ENCODE results near the gene SAMM50. TPM values are rescaled to one million over a fixed set of nuclear protein-coding genes. Genes with fewer than 3 reads are reported as not detected.

The SAMM50 gene
- total RNA-seq, 5 donors from 2014 or later (not counting 1 experiment from before 2014, with no cell fraction given), result 27.1 to 40.4 (median 33.2) TPM

- WGBS (ENCODE audit: insufficient coverage), result 59% methylated on average over 3 of the region's 6 CpGs
- H3K9me3 Mint-ChIP-seq, result no peaks in the 10 kb centered on the region
- DNase-seq, result no peak
Observed at GRCh38 chr22:43925433-43926348, 29.6 kb upstream of the SAMM50 start.

DNA sequence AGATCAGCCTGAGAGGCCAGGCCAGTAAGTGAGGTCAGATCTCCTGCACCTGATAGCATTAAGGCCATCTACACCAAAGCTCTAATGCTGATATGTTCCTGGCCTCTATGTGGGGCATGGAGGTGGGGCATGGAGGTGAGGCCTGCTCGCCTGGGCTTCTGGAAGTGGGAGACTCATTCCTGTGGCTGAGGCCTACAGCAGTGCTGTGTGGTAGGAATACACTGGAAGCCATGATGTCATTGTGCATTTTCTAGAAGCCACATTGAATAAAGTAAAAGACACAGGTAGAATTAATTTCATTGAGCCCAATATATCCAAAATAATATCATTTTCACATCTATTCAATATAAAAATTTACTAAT, 28.9 kb upstream of the SAMM50 start:
- Histone ChIP-seq H3K27ac (ENCODE audit: low read length) (no peak overlapping the region), H3K4me3 (ENCODE audit: control insufficient read depth in 1 of 2, extremely low read depth in 1 of 2, low read length in 1 of 2) (no peak overlapping the region), H3K36me3 (ENCODE audit: control insufficient read depth in 2 of 2, extremely low read depth in 1 of 2, insufficient read depth in 1 of 2, low read length in 1 of 2) (no peaks in the 10 kb centered on the region), H3K27me3 (replicated peaks in 1 of 2; ENCODE audit: control insufficient read depth in 2 of 2, extremely low read depth in 1 of 2, insufficient read depth in 2 of 2, low read length in 1 of 2) (peaks cover 7 to 64% of the 10 kb centered on the region in 2 experiments), H3K4me1 (ENCODE audit: control insufficient read depth in 1 of 2, extremely low read depth in 1 of 2, insufficient read depth in 2 of 2, low read length in 2 of 2) (peaks cover 0 to 16% of the 10 kb centered on the region in 2 experiments), H3K9me3 (no peaks in the 10 kb centered on the region)
- ATAC-seq (replicated peaks in 1 of 4) (no peak), DNase-seq (no peak)
- Mint-ChIP-seq H3K27me3 (peaks cover 4 to 15% of the 10 kb centered on the region in 2 donors), H3K36me3 (no peaks in the 10 kb centered on the region), H3K4me3 (no peak overlapping the region), H3K4me1 (peaks cover 7 to 8% (median 7%) of the 10 kb centered on the region in 3 donors), H3K9me3 (no peaks in the 10 kb centered on the region), H3K27ac (no peak overlapping the region)
- CTCF ChIA-PET, result no interaction called here
- POLR2A ChIA-PET, result no interaction called here
- no CpG with 5 or more reads among the region's 1 CpG for WGBS (ENCODE audit: insufficient coverage)

More at GRCh38 chr22:43925433-43926348, 29.6 kb upstream of the SAMM50 start:
- ChIA-PET POLR2A (no interaction called here), CTCF (no interaction called here)
- Mint-ChIP-seq H3K36me3 (no peaks in the 10 kb centered on the region), H3K27me3 (peaks cover 7 to 18% of the 10 kb centered on the region in 2 donors), H3K4me3 (peak overlapping the region in 2 of 3 donors; percentile 66 to 80), H3K27ac (no peak overlapping the region), H3K4me1 (peaks cover 7 to 8% (median 7%) of the 10 kb centered on the region in 3 donors)
- Histone ChIP-seq H3K27ac (ENCODE audit: low read length) (no peak overlapping the region), H3K27me3 (replicated peaks in 1 of 2; ENCODE audit: control insufficient read depth in 2 of 2, extremely low read depth in 1 of 2, insufficient read depth in 2 of 2, low read length in 1 of 2) (peaks cover 7 to 66% of the 10 kb centered on the region in 2 experiments), H3K36me3 (ENCODE audit: control insufficient read depth in 2 of 2, extremely low read depth in 1 of 2, insufficient read depth in 1 of 2, low read length in 1 of 2) (no peaks in the 10 kb centered on the region), H3K4me3 (ENCODE audit: control insufficient read depth in 1 of 2, extremely low read depth in 1 of 2, low read length in 1 of 2) (no peak overlapping the region), H3K9me3 (no peaks in the 10 kb centered on the region), H3K4me1 (ENCODE audit: control insufficient read depth in 1 of 2, extremely low read depth in 1 of 2, insufficient read depth in 2 of 2, low read length in 2 of 2) (peaks cover 0 to 16% of the 10 kb centered on the region in 2 experiments)
- no peak for ATAC-seq (replicated peaks in 1 of 4)

DNA sequence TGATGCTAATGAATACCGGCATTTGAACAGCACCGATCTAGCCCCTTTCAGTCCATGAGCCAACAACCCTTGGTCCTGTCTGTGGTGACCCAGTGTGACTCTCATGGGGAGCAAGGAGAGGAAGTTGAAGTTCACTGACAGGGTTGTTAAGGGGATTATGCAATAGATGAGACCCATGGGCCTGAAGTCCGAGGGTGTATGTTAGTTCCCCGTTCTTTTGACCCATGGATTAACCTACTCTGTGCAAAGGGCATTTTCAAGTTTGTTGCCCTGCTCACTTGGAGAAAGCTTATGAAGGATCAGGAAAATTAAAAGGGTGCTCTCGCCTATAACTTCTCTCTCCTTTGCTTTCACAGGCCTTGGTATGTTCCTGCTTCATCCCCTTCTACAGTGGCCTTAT, 26.8 kb upstream of the SAMM50 start:
- H3K4me1 ChIP-seq (ENCODE audit: control insufficient read depth in 1 of 2, extremely low read depth in 1 of 2, insufficient read depth in 2 of 2, low read length in 2 of 2), result peaks cover 0 to 9% of the 10 kb centered on the region in 2 experiments
- no peak overlapping the region for H3K27ac Mint-ChIP-seq
- H3K9me3 ChIP-seq, result no peaks in the 10 kb centered on the region
- DNase-seq (no peak), ATAC-seq (replicated peaks in 1 of 4) (no peak)
- peaks cover 0 to 4% (median 2%) of the 10 kb centered on the region in 3 donors for H3K4me1 Mint-ChIP-seq
- no peak overlapping the region for H3K27ac ChIP-seq (ENCODE audit: low read length)
- no peak overlapping the region for H3K4me3 Mint-ChIP-seq
- 78% methylated on average over 3 of the region's 5 CpGs for WGBS (ENCODE audit: insufficient coverage)
- ChIA-PET POLR2A (no interaction called here), CTCF (no interaction called here)
- no peaks in the 10 kb centered on the region for H3K36me3 ChIP-seq (ENCODE audit: control insufficient read depth in 2 of 2, extremely low read depth in 1 of 2, insufficient read depth in 1 of 2, low read length in 1 of 2)
- H3K9me3 Mint-ChIP-seq, result no peaks in the 10 kb centered on the region
- no peaks in the 10 kb centered on the region for H3K36me3 Mint-ChIP-seq
- H3K27me3 ChIP-seq (replicated peaks in 1 of 2; ENCODE audit: control insufficient read depth in 2 of 2, extremely low read depth in 1 of 2, insufficient read depth in 2 of 2, low read length in 1 of 2), result peaks cover 7 to 44% of the 10 kb centered on the region in 2 experiments
- peaks cover 5 to 15% of the 10 kb centered on the region in 2 donors for H3K27me3 Mint-ChIP-seq
- no peak overlapping the region for H3K4me3 ChIP-seq (ENCODE audit: control insufficient read depth in 1 of 2, extremely low read depth in 1 of 2, low read length in 1 of 2)

GRCh38 chr22:43928908-43929307, 26.3 kb upstream of the SAMM50 start:
- Histone ChIP-seq H3K4me3 (ENCODE audit: control insufficient read depth in 1 of 2, extremely low read depth in 1 of 2, low read length in 1 of 2) (no peak overlapping the region), H3K27me3 (replicated peaks in 1 of 2; ENCODE audit: control insufficient read depth in 2 of 2, extremely low read depth in 1 of 2, insufficient read depth in 2 of 2, low read length in 1 of 2) (peaks cover 7 to 40% of the 10 kb centered on the region in 2 experiments), H3K9me3 (no peaks in the 10 kb centered on the region), H3K4me1 (ENCODE audit: control insufficient read depth in 1 of 2, extremely low read depth in 1 of 2, insufficient read depth in 2 of 2, low read length in 2 of 2) (peaks cover 0 to 6% of the 10 kb centered on the region in 2 experiments), H3K36me3 (ENCODE audit: control insufficient read depth in 2 of 2, extremely low read depth in 1 of 2, insufficient read depth in 1 of 2, low read length in 1 of 2) (no peaks in the 10 kb centered on the region), H3K27ac (ENCODE audit: low read length) (no peak overlapping the region)
- ChIA-PET POLR2A (interaction anchor here in 1 of 2 donors (0.6 kb wide), 1 partner anchor 1679 kb away, joined by 5 read pairs; no protein-coding TSS in a partner anchor), CTCF (interaction anchor here in 1 of 2 donors (0.7 kb wide), 1 partner anchor 38 kb away, joined by 3 read pairs; no protein-coding TSS in a partner anchor)
- H3K36me3 Mint-ChIP-seq, result no peaks in the 10 kb centered on the region
- DNase-seq (no peak), ATAC-seq (replicated peaks in 1 of 4) (no peak)
- H3K27me3 Mint-ChIP-seq, result peaks cover 8 to 15% of the 10 kb centered on the region in 2 donors
- H3K4me3 Mint-ChIP-seq, result no peak overlapping the region
- H3K4me1 Mint-ChIP-seq, result peaks cover 0 to 4% (median 2%) of the 10 kb centered on the region in 3 donors
- 75% methylated on average over 6 of the region's 6 CpGs for WGBS (ENCODE audit: insufficient coverage)
- no peak overlapping the region for H3K27ac Mint-ChIP-seq
- H3K9me3 Mint-ChIP-seq, result no peaks in the 10 kb centered on the region

DNA sequence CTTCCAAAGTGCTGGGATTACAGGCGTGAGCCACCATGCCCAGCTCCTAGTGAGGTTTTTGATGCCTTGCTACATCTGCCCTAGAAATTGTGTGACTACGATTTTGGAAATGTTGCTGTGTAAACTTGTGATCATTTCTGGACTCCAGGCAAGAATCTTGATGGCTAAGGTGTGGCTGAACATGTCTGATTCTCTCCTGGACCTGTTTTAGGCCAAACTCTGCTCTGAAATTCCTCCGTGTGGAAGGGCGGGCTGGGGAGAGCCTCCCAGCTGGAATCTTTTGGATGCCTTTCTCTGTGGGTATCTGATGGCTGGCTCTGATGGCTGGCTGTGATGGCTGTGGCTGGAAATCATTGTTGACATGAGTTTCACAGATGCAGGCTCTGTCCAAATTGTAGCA, 23.5 kb upstream of the SAMM50 start:
- Mint-ChIP-seq H3K9me3 (no peaks in the 10 kb centered on the region), H3K4me3 (no peak overlapping the region), H3K4me1 (no peaks in the 10 kb centered on the region), H3K27ac (no peak overlapping the region), H3K27me3 (peaks cover 12 to 21% of the 10 kb centered on the region in 2 donors), H3K36me3 (no peaks in the 10 kb centered on the region)
- ChIA-PET POLR2A (no interaction called here), CTCF (interaction anchor here in 1 of 2 donors (0.6 kb wide), 1 partner anchor 125 kb away, joined by 4 read pairs; no protein-coding TSS in a partner anchor)
- WGBS (ENCODE audit: insufficient coverage), result 88% methylated on average over 4 of the region's 4 CpGs
- H3K36me3 ChIP-seq (ENCODE audit: control insufficient read depth in 2 of 2, extremely low read depth in 1 of 2, insufficient read depth in 1 of 2, low read length in 1 of 2), result no peaks in the 10 kb centered on the region
- H3K9me3 ChIP-seq, result no peaks in the 10 kb centered on the region
- H3K27ac ChIP-seq (ENCODE audit: low read length), result no peak overlapping the region
- peaks cover 0 to 34% of the 10 kb centered on the region in 2 experiments for H3K27me3 ChIP-seq (replicated peaks in 1 of 2; ENCODE audit: control insufficient read depth in 2 of 2, extremely low read depth in 1 of 2, insufficient read depth in 2 of 2, low read length in 1 of 2)
- no peak for DNase-seq
- no peak for ATAC-seq (replicated peaks in 1 of 4)
- H3K4me1 ChIP-seq (ENCODE audit: control insufficient read depth in 1 of 2, extremely low read depth in 1 of 2, insufficient read depth in 2 of 2, low read length in 2 of 2), result no peaks in the 10 kb centered on the region
- H3K4me3 ChIP-seq (ENCODE audit: control insufficient read depth in 1 of 2, extremely low read depth in 1 of 2, low read length in 1 of 2), result no peak overlapping the region

GRCh38 chr22:43941449-43941848, 13.8 kb upstream of the SAMM50 start:
- DNase-seq (no peak), ATAC-seq (replicated peaks in 1 of 4) (no peak)
- Histone ChIP-seq H3K4me1 (ENCODE audit: control insufficient read depth in 1 of 2, extremely low read depth in 1 of 2, insufficient read depth in 2 of 2, low read length in 2 of 2) (peaks cover 0 to 3% of the 10 kb centered on the region in 2 experiments), H3K4me3 (ENCODE audit: control insufficient read depth in 1 of 2, extremely low read depth in 1 of 2, low read length in 1 of 2) (no peak overlapping the region), H3K36me3 (ENCODE audit: control insufficient read depth in 2 of 2, extremely low read depth in 1 of 2, insufficient read depth in 1 of 2, low read length in 1 of 2) (no peaks in the 10 kb centered on the region), H3K27me3 (replicated peaks in 1 of 2; ENCODE audit: control insufficient read depth in 2 of 2, extremely low read depth in 1 of 2, insufficient read depth in 2 of 2, low read length in 1 of 2) (peaks cover 0 to 29% of the 10 kb centered on the region in 2 experiments), H3K9me3 (no peaks in the 10 kb centered on the region), H3K27ac (ENCODE audit: low read length) (no peak overlapping the region)
- Mint-ChIP-seq H3K27me3 (peaks cover 29 to 31% of the 10 kb centered on the region in 2 donors), H3K9me3 (no peaks in the 10 kb centered on the region), H3K4me3 (no peak overlapping the region), H3K4me1 (peaks cover 0 to 7% (median 0%) of the 10 kb centered on the region in 3 donors), H3K27ac (no peak overlapping the region), H3K36me3 (no peaks in the 10 kb centered on the region)
- ChIA-PET POLR2A (interaction anchor here in 1 of 2 donors (0.7 kb wide), 1 partner anchor 1873 kb away, joined by 5 read pairs; no protein-coding TSS in a partner anchor), CTCF (no interaction called here)
- 67% methylated on average over 1 of the region's 6 CpGs for WGBS (ENCODE audit: insufficient coverage)
